Suprapubic skin (tissue), 4 donors: ENCODE measurements around the gene MYO1F. TPM values are rescaled to one million over a fixed set of nuclear protein-coding genes. Genes with fewer than 3 reads are reported as not detected.
A peak's percentile ranks its signal among the peaks of the same experiment; 100 is the strongest.
"Not testable (repeated sequence)": the region's sequence is repeated elsewhere in the genome, so short reads cannot be mapped to it uniquely, and the experiment has no call there.

ENCODE experiments used
- DNase-seq, 2 donors: peaks; one replicate each; pipeline ENCODE4 v3.0.0-alpha.2; 2019; ENCODE audit warnings: low spot score in 2 of 2
- H3K27ac ChIP-seq: fragments of 200-600 bp; sonication (generic); one replicate; pipeline ENCODE4 v1.5.1; 2019
- H3K27me3 ChIP-seq: fragments of 200-600 bp; sonication (generic); one replicate; pipeline ENCODE4 v1.5.1; 2019
- H3K36me3 ChIP-seq: fragments of 200-600 bp; sonication (generic); one replicate; pipeline ENCODE4 v1.5.1; 2019
- H3K4me1 ChIP-seq: fragments of 200-600 bp; sonication (generic); one replicate; pipeline ENCODE4 v1.5.1; 2019
- H3K4me3 ChIP-seq: fragments of 200-600 bp; sonication (generic); one replicate; pipeline ENCODE4 v1.5.1; 2019; ENCODE audit warnings: mild to moderate bottlenecking
- H3K9me3 ChIP-seq: fragments of 200-600 bp; sonication (generic); one replicate; pipeline ENCODE4 v1.5.1; 2019
- CTCF ChIP-seq, 2 donors: fragments of 200-600 bp in 1 of 2; fragments of 450-650 bp in 1 of 2; sonication (generic) in 1 of 2; IDR thresholded peaks; one replicate each; pipeline ENCODE4 v1.5.1; 2016 to 2019; ENCODE audit warnings: antibody characterized with exemption in 2 of 2, mild to moderate bottlenecking in 1 of 2, moderate library complexity in 1 of 2
- EP300 ChIP-seq: sonication (generic); formaldehyde crosslinking; IDR thresholded peaks from one replicate; pipeline ENCODE4 v1.6.1; 2017; ENCODE audit warnings: antibody characterized with exemption
- POLR2A ChIP-seq, 2 donors: fragments of 450-650 bp; IDR thresholded peaks; one replicate each; pipeline ENCODE4 v1.6.1; 2017; ENCODE audit warnings: antibody characterized with exemption in 2 of 2, mild to moderate bottlenecking in 2 of 2, moderate library complexity in 2 of 2
- POLR2AphosphoS5 ChIP-seq, 3 donors: sonication (generic); formaldehyde crosslinking; IDR thresholded peaks; one replicate each; pipeline ENCODE4 v1.6.1; 2017; ENCODE audit warnings: antibody characterized with exemption in 3 of 3
- WGBS: methylation state at CpG from one replicate; pipeline ENCODE4 v1.1.5; 2018; 5-methylcytosine and 5-hydroxymethylcytosine counted together
- total RNA-seq, 4 donors: library from RNA; depleted of rRNA; stranded (reverse); fragments of >200 nt; gene quantifications; one replicate each; pipeline ENCODE4 v1.1.0, GENCODE V29; 2016

The MYO1F gene
- 10 to 100 TPM in 1 of 4 donors, 1 to 10 TPM in 3; 3.2 to 14.6 (median 3.3) TPM for total RNA-seq

DNA sequence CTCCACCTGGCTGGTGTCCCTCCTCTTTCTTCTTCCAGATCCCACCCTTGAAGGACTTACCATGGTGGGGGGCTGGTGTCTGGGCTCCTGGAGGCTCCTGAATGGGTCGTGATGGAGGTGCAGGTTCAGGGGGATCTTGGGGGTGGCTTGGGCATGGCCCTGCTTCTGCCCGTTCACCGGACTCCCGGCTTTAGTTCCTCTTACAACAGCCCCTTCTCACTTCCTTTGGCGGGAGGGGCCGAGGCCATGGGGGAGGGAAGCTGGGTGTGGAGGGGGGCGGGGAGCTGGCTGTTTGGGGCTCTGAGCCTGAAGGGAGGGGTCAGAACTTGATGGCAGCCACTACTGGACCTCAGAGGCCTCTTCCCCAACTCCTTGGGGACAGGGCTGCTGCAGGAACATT, at the start of gene MYO1F:
MYO1F (minus strand) TSS at position 196 of the 400 bp plus-strand sequence; CDS start at position 63, 133 bp downstream.
- Histone ChIP-seq H3K27ac (no peak within 1 kb of the TSS), H3K27me3 (no peaks in the 10 kb centered on the region), H3K9me3 (no peaks in the 10 kb centered on the region), H3K4me3 (peak within 1 kb of the TSS; percentile 37), H3K36me3 (no peaks in the 10 kb centered on the region), H3K4me1 (peaks cover 34% of the 10 kb centered on the region)
- DNase-seq = peak in 1 of 2 donors; percentile 73
- TF ChIP-seq POLR2AphosphoS5 (IDR thresholded peaks at IDR 0.05) (no peak), CTCF (IDR thresholded peaks at IDR 0.05) (no peak), EP300 (no peak), POLR2A (IDR thresholded peaks at IDR 0.05) (no peak)
- WGBS = 34% methylated on average over 4 of the region's 7 CpGs

DNA sequence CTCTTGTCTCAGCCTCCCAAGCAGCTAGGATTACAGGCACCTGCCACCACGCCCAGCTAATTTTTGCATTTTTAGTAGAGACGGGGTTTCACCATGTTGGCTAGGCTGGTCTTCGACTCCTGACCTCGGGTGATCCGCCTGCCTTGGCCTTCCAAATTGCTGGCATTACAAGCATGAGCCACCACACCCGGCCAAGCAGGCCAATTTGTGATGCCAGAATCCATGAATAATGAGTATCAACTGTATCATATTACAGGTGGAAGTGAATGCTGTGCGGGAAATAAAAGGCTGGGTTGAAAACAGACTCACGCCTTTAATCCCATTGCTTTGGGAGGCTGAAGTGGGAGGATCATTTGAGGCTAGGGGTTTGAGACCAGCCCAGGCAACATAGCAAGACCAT, 49.6 kb upstream of the MYO1F start:
- Histone ChIP-seq H3K4me3 (no peak overlapping the region), H3K27me3 (no peaks in the 10 kb centered on the region), H3K27ac (no peak overlapping the region), H3K9me3 (no peaks in the 10 kb centered on the region), H3K36me3 (no peaks in the 10 kb centered on the region), H3K4me1 (peaks cover 3% of the 10 kb centered on the region)
- 56% methylated on average over 8 of the region's 8 CpGs for WGBS
- no peak for TF ChIP-seq POLR2AphosphoS5 (IDR thresholded peaks at IDR 0.05)
- no peak for TF ChIP-seq EP300
- no peak for TF ChIP-seq CTCF (IDR thresholded peaks at IDR 0.05)
- TF ChIP-seq POLR2A (IDR thresholded peaks at IDR 0.05) = no peak
- no peak for DNase-seq

DNA sequence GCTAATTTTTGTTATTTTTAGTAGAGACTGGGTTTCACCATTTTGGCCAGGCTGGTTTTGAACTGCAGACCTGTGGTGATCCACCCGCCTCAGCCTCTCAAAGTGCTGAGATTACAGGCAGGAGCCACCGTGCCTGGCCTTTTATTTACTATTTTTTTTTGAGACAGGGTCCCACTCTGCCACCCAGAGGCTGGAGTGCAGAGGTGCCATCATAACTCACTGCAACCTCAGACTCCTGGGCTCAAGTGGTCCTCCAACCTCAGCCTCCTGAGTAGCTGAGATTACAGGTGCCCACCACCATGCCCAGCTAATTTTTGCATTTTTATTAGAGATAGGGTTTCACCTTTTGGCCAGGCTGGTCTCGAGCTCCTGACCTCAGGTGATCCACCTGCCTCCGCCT, 45.6 kb upstream of the MYO1F start:
- H3K4me3 ChIP-seq, H3K4me1 ChIP-seq, H3K27me3 ChIP-seq, H3K36me3 ChIP-seq, H3K27ac ChIP-seq, H3K9me3 ChIP-seq, DNase-seq: not testable (repeated sequence)
- WGBS = 67% methylated on average over 4 of the region's 4 CpGs

- Histone ChIP-seq H3K27me3 (no peaks in the 10 kb centered on the region), H3K36me3 (no peaks in the 10 kb centered on the region), H3K27ac (no peak overlapping the region), H3K4me3 (no peak overlapping the region), H3K4me1 (no peaks in the 10 kb centered on the region), H3K9me3 (no peaks in the 10 kb centered on the region)
- 54% methylated on average over 8 of the region's 8 CpGs for WGBS
- DNase-seq = no peak
- no peak for TF ChIP-seq CTCF (IDR thresholded peaks at IDR 0.05)
These were observed 41.5 kb upstream of the MYO1F start for GRCh38 chr19:8618751-8619150.

GRCh38 chr19:8617984-8618383, 40.7 kb upstream of the MYO1F start:
- WGBS = 88% methylated on average over 4 of the region's 4 CpGs

GRCh38 chr19:8617325-8617724, 40.1 kb upstream of the MYO1F start:
- H3K4me3 ChIP-seq, H3K36me3 ChIP-seq, H3K27ac ChIP-seq, H3K27me3 ChIP-seq, DNase-seq, H3K9me3 ChIP-seq, H3K4me1 ChIP-seq: not testable (repeated sequence)
- 69% methylated on average over 15 of the region's 15 CpGs for WGBS

More at GRCh38 chr19:8617984-8618383, 40.7 kb upstream of the MYO1F start:
- Histone ChIP-seq H3K4me3 (no peak overlapping the region), H3K27me3 (no peaks in the 10 kb centered on the region), H3K9me3 (no peaks in the 10 kb centered on the region), H3K4me1 (no peaks in the 10 kb centered on the region), H3K27ac (no peak overlapping the region), H3K36me3 (no peaks in the 10 kb centered on the region)
- DNase-seq = no peak
- no peak for TF ChIP-seq POLR2AphosphoS5 (IDR thresholded peaks at IDR 0.05)
- TF ChIP-seq POLR2A (IDR thresholded peaks at IDR 0.05) = no peak
- no peak for TF ChIP-seq EP300
- no peak for TF ChIP-seq CTCF (IDR thresholded peaks at IDR 0.05)
